GM19468 (cell line): ENCODE results near the gene GRB14.
"Not testable (repeated sequence)": the region's sequence is repeated elsewhere in the genome, so short reads cannot be mapped to it uniquely, and the experiment has no call there.

ENCODE experiments used
- ATAC-seq: cut with Tn5 transposase; IDR thresholded peaks from one replicate; pipeline ENCODE4 v1.9.1; 2021; ENCODE audit warnings: mild to moderate bottlenecking, moderate library complexity, moderate number of reproducible peaks; ENCODE audit not compliant: unreplicated experiment; ENCODE audit errors: extremely low read depth

GRB14 gene

GRCh38 chr2:164561416-164561815 lies 59.9 kb downstream of the GRB14 start:
- no peak for ATAC-seq

DNA sequence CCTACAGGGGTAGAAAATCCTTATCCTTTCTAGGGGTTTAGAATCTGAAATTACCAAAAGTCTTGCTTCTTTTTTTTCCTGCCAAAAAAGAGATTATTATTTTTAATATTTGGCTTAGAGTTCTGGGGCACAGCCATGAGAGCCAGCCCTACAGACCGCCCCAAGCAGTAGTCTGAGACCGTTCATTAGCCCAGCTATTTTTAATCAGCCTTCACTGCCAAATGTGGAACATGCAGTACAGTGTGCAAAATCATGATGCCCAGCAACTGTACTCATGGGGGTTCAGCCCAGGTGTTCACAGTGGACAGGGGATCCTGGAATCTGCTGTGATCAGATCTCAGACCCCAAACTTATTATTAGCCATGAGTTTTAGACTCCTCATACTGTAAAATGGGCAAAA lies 60.4 kb downstream of the GRB14 start:
- no peak for ATAC-seq

- no peak for ATAC-seq
These were observed 61.0 kb downstream of the GRB14 start for GRCh38 chr2:164560181-164560792.

- ATAC-seq, result no peak
These were observed 62.8 kb downstream of the GRB14 start for GRCh38 chr2:164558450-164558849.

- no peak for ATAC-seq
These were observed 66.8 kb downstream of the GRB14 start for GRCh38 chr2:164554487-164554886.

- ATAC-seq, result no peak
These were observed 69.8 kb downstream of the GRB14 start for GRCh38 chr2:164551519-164551918.

- ATAC-seq, result not testable (repeated sequence)
These were observed 71.6 kb downstream of the GRB14 start for GRCh38 chr2:164549705-164550104.

GRCh38 chr2:164545484-164545883 lies 75.8 kb downstream of the GRB14 start:
- ATAC-seq, result no peak

GRCh38 chr2:164542581-164543021 lies 78.7 kb downstream of the GRB14 start:
- no peak for ATAC-seq

DNA sequence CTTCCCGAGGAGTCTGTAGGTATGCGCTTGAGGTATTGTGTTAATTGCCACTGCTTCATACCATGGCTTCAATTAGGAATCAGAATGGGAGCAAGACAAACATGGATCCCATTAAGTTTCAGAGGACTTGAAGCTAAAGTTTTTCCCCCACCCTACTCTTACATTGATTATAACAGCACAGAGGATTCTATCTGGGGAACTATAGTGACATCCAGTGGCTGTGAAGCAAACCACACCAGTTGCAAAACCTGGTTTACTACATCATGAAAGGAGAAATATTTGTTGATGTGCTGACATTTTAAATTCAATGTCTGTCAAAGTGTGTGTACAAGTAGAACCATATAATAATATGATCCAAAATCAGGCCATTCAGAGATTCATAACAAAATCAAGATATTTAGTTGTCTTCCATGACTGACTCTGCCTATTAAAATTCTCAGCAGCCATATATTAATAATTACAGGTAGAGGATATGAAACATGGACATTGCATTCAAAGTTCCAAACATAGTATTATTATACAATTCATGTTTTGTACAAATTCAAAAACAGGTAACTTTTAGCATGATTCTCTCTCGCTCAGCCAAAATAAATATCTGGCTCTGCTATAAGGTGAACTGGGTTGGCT lies 82.9 kb downstream of the GRB14 start:
- ATAC-seq, result no peak

GRCh38 chr2:164535280-164536025 lies 85.8 kb downstream of the GRB14 start:
- ATAC-seq, result no peak

GRCh38 chr2:164530464-164530863 lies 90.8 kb downstream of the GRB14 start:
- no peak for ATAC-seq

DNA sequence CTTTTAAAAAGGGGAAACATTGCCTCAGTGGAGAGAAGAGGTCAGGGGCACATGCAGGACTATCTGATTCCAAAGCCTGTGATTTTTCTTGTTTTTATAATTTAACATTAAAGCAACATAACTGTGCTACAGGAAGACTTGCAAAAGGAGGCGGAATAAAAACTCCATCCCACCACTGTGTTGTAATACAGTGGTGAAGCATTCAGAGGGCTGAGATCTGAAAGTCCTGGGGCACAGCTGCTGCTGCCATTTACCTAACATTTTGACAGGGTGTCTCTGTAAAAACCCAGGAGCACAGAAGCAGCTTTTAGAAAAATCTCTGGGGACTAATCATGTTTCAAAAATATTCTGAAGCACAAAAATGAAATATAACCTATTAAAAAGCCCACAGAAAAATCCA lies 97.6 kb downstream of the GRB14 start:
- no peak for ATAC-seq

- ATAC-seq, result no peak
These were observed 98.3 kb downstream of the GRB14 start for GRCh38 chr2:164523009-164523408.

- ATAC-seq, result no peak
These were observed 98.7 kb downstream of the GRB14 start for GRCh38 chr2:164522561-164522981.

GRCh38 chr2:164515734-164516133 lies 105.5 kb downstream of the GRB14 start:
- ATAC-seq, result no peak

DNA sequence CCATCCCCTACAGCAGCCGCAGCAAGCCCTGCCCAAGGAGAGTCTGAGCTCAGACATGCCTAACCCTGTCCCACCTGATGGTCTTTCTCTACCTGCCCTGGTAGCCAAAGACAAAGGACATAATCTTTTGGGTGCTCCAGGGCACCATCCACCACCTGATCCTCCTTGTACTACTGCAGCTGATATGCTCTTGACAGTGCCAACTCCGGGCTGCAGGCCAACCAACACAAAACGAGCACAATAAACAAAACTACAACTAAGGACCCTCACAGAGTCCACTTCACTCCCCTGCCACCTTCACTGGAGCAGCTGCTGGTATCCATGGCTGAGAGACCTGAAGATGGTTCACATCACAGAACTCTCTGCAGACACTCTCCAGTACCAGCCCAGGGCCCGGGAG lies 106.3 kb downstream of the GRB14 start:
- ATAC-seq, result no peak

GRCh38 chr2:164514491-164514890 lies 106.8 kb downstream of the GRB14 start:
- no peak for ATAC-seq

DNA sequence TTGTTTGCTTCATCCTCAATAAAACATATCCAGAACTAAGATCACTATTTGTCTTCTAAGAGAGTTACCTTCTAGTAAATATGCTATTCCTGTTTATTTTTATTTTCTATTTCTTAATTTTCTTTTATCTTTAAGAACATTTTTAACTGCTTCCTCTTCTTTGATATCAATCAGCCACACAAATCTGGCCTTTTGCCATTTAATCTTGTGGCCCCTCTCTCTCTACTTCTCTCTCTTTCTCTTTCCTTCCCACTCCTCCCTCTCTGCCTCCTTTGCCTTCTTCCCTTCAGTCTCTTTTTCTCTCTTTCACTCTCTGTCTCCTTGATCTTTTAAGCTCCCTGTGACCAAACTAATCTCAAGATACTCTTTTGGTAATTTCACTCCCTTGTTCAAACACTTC lies 108.4 kb downstream of the GRB14 start:
- no peak for ATAC-seq

DNA sequence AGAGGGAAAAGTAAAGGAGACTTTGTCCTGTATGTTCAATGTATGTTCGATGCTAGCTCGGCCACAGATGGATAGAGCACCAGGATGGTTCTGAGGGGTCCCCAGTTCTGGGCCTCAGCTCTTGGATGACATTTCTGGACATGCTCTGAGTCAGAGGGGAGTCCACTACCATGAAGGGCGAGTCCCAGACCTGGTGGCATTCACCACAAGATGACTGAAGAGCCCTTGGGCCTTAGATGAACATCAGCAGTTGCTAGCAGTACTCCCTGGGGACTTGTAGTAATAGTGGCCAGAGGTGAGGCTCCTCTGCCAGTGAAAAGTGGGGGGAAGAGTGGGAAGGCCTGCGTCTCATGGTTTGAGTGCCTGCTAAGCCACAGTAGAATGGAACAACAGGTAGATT lies 109.5 kb downstream of the GRB14 start:
- ATAC-seq, result no peak

- ATAC-seq, result no peak
These were observed 110.4 kb downstream of the GRB14 start for GRCh38 chr2:164510895-164511294.
